ENCODE measurements around the gene IGF2BP2. TPM values are rescaled to one million over a fixed set of nuclear protein-coding genes. Genes with fewer than 3 reads are reported as not detected.

Gene IGF2BP2
- total and polyA plus RNA-seq, 9 of the 15 experiments (the other 6 are each of a cell fraction or from before 2014, with no cell fraction given) = 3.2 to 59.6 (median 30.5) TPM

- H3K79me2 ChIP-seq (ENCODE audit: control insufficient read depth, insufficient read depth, low read length) = peaks cover 82% of the 10 kb centered on the region
- ChIA-PET POLR2A (no interaction called here), CTCF (ENCODE audit: low intra/inter-chr PET ratio) (no interaction called here)
- FAIRE-seq (peak; percentile 60), ATAC-seq (peak; percentile 75), DNase-seq (ENCODE audit: extremely low read depth in 1 of 4, low spot score in 3 of 4) (peak in 2 of 4 experiments; percentile 26 to 30)
- no peak overlapping the region for H3K4me3 ChIP-seq
- intact Hi-C loops (cut with micrococcal nuclease) = no loop called here
- H2AFZ ChIP-seq (ENCODE audit: low read depth, low read length) = no peak overlapping the region
- no peaks in the 10 kb centered on the region for H3K9me1 ChIP-seq (ENCODE audit: control insufficient read depth, insufficient read depth, low read length)
- WGBS (ENCODE audit: insufficient coverage, low coverage, missing lambda C conversion rate) = 36% methylated on average over 6 of the region's 7 CpGs
- in situ Hi-C loops (cut with MboI) = no loop called here
- H3K4me2 ChIP-seq (ENCODE audit: insufficient read depth, low read length) = peak overlapping the region; percentile 45
- no peaks in the 10 kb centered on the region for H3K9me3 ChIP-seq (replicated peaks; ENCODE audit: control insufficient read depth, insufficient read depth, low read depth, low read length)
- H4K20me1 ChIP-seq (replicated peaks; ENCODE audit: control insufficient read depth, insufficient read depth, low read length) = peaks cover 16% of the 10 kb centered on the region; the same call in 1 of the 2 replicates
- H3K9ac ChIP-seq (ENCODE audit: insufficient read depth in 1 of 2, low read depth in 2 of 2, low read length in 2 of 2) = no peak overlapping the region; a peak in 1 of 4 replicates
- H3K27me3 ChIP-seq (ENCODE audit: control insufficient read depth in 2 of 2, insufficient read depth in 2 of 2, low read length in 2 of 2) = no peaks in the 10 kb centered on the region
- peaks cover 21 to 26% of the 10 kb centered on the region in 2 experiments for H3K4me1 ChIP-seq (replicated peaks in 1 of 2; ENCODE audit: control insufficient read depth in 2 of 2, insufficient read depth in 2 of 2, low read length in 2 of 2)
- H3K27ac ChIP-seq (ENCODE audit: extremely low read depth, low read depth, low read length) = peak overlapping the region; percentile 65; the same call in 2 of the 3 replicates
- H3K36me3 ChIP-seq (ENCODE audit: control insufficient read depth, insufficient read depth, low read length) = no peaks in the 10 kb centered on the region
- no TSS peak for BruUV-seq (replicated peaks)
- no peak for TF ChIP-seq ZNF140 (CRISPR knock-in tag; IDR thresholded peaks at IDR 0.05)
- no peak for TF ChIP-seq CAMTA2 (CRISPR knock-in tag; conservative IDR thresholded peaks at IDR 0.05)
- no peak for TF ChIP-seq HDGF (IDR thresholded peaks at IDR 0.05)
- TF ChIP-seq DPF2 (IDR thresholded peaks at IDR 0.05) = peak; percentile 86
- TF ChIP-seq, protein P1, sequence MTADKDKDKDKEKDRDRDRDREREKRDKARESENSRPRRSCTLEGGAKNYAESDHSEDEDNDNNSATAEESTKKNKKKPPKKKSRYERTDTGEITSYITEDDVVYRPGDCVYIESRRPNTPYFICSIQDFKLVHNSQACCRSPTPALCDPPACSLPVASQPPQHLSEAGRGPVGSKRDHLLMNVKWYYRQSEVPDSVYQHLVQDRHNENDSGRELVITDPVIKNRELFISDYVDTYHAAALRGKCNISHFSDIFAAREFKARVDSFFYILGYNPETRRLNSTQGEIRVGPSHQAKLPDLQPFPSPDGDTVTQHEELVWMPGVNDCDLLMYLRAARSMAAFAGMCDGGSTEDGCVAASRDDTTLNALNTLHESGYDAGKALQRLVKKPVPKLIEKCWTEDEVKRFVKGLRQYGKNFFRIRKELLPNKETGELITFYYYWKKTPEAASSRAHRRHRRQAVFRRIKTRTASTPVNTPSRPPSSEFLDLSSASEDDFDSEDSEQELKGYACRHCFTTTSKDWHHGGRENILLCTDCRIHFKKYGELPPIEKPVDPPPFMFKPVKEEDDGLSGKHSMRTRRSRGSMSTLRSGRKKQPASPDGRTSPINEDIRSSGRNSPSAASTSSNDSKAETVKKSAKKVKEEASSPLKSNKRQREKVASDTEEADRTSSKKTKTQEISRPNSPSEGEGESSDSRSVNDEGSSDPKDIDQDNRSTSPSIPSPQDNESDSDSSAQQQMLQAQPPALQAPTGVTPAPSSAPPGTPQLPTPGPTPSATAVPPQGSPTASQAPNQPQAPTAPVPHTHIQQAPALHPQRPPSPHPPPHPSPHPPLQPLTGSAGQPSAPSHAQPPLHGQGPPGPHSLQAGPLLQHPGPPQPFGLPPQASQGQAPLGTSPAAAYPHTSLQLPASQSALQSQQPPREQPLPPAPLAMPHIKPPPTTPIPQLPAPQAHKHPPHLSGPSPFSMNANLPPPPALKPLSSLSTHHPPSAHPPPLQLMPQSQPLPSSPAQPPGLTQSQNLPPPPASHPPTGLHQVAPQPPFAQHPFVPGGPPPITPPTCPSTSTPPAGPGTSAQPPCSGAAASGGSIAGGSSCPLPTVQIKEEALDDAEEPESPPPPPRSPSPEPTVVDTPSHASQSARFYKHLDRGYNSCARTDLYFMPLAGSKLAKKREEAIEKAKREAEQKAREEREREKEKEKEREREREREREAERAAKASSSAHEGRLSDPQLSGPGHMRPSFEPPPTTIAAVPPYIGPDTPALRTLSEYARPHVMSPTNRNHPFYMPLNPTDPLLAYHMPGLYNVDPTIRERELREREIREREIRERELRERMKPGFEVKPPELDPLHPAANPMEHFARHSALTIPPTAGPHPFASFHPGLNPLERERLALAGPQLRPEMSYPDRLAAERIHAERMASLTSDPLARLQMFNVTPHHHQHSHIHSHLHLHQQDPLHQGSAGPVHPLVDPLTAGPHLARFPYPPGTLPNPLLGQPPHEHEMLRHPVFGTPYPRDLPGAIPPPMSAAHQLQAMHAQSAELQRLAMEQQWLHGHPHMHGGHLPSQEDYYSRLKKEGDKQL (CRISPR knock-in tag; IDR thresholded peaks at IDR 0.05; ENCODE audit: borderline replicate concordance) = no peak
- no peak for TF ChIP-seq TRIM24 (IDR thresholded peaks at IDR 0.05)
- no peak for TF ChIP-seq GABPB1 (CRISPR knock-in tag; IDR thresholded peaks at IDR 0.05)
- no peak for TF ChIP-seq NFXL1 (CRISPR knock-in tag; IDR thresholded peaks at IDR 0.05)
- TF ChIP-seq PATZ1 (CRISPR knock-in tag; IDR thresholded peaks at IDR 0.05; ENCODE audit: borderline replicate concordance) = no peak
- no peak for TF ChIP-seq CREB1 (IDR thresholded peaks at IDR 0.05)
- TF ChIP-seq CREB1 (CRISPR knock-in tag; IDR thresholded peaks at IDR 0.05) = no peak
- TF ChIP-seq NFRKB (IDR thresholded peaks at IDR 0.05; ENCODE audit: low read depth) = 0 out of 2 replicates have a peak, but pooled peaks have one; percentile 11
- peak; percentile 29 to 74; a peak in 2 of 4 replicates for TF ChIP-seq FOXA3 (CRISPR knock-in tag; conservative IDR thresholded peaks at IDR 0.05 in 1 of 2, IDR thresholded peaks at IDR 0.05 in 1 of 2)
- TF ChIP-seq, protein P2, sequence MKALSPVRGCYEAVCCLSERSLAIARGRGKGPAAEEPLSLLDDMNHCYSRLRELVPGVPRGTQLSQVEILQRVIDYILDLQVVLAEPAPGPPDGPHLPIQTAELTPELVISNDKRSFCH (CRISPR knock-in tag; IDR thresholded peaks at IDR 0.05) = no peak
- TF ChIP-seq, protein P2 (tag; IDR thresholded peaks at IDR 0.05) = no peak
- no peak for TF ChIP-seq ZNF253 (CRISPR knock-in tag; conservative IDR thresholded peaks at IDR 0.05)
Observed at GRCh38 chr3:185796431-185797107, 28.3 kb downstream of the IGF2BP2 start.
